Stimulated activated CD8-positive, alpha-beta memory T cell treated with anti-CD3 and anti-CD28 coated beads, Interleukin-7, amount 100 ng/mL, for 48 hours (primary cell): ENCODE measurements around the gene CAPSL.
"Not testable (repeated sequence)": the region's sequence is repeated elsewhere in the genome, so short reads cannot be mapped to it uniquely, and the experiment has no call there.

Source experiments
- DNase-seq, 2 donors: peaks; one replicate each; pipeline ENCODE4 v3.0.0-alpha.2; 2020; ENCODE audit warnings: low read depth in 1 of 2; ENCODE audit errors: extremely low read depth in 1 of 2

The CAPSL gene

DNA sequence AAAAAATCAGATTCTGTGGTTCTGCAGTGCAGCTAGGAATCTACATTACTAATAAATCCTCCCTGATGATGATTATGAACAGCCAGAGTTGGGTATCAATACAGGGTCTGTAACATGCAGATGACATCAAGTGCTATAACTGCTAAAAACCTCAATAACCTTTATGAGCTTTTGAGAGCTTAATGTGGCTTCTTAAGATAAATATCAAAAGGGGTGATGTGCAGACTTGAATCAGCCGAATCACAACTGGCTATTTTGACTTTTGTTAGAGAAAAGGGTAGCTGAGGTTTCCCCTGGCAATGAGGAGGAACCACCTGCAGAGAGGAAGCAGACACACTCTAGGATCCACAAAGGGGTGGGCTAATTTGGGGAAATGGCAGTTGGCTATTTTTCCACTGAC lies 30.2 kb downstream of the CAPSL start:
- no peak for DNase-seq

DNA sequence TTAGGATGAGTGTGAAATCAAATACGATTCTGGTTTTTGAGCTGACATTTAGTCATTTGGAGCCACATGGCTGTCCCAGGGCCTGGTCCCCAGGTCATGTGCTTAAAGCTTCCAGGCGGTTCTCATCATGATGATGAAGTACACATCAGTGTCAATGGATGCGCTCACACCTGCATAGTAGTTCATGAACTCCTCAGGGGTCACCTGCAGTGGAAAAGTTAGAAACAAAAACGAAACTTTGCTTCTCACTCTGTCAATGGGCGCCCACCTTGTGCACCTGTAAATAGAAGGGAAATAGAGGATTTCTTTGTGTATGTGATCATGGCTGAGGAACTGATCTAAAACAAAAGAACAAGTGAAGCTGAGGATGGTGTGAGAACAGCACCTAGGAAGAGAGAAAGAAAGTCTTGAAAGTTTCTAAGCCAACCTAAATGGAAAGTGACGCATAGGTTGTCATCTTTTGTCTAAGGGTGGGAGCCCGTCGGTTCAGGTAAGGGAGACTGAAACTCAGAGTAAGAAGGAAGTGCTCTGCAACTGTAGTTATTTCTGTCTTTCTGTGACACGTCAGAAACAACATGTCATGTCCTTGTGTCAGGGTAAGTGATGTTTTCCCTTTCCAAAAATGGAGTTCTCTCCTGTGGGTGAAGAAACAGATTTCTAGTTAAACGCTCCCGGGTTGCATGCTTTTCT lies 33.8 kb downstream of the CAPSL start:
- peak in 1 of 2 donors; percentile 61 for DNase-seq

DNA sequence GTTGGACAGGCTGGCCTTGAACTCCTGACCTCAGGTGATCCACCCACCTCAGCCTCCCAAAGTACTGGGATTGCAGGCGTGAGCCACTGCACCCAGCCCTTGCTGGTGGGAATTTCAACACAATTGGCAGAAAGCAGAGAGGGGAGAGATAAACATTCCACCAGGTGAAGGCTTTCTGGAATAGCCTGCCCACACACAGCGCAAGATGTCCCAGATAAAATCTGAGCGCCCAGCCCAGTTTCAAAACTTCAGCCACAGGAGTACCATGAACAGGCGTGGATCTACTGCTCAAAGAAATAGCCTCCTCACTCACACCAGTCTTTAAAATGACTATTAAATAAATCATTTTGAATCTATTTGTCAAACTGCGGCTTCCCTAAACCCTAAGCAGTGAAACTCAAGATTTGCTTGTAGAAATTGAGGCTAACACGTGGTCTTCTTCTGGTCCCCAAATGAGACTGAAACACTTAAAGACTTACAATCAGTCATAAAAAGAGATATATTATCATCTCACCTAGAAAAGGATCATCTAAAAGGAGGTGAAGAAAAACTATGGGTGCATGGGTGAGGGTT lies 34.7 kb downstream of the CAPSL start:
- no peak for DNase-seq

DNA sequence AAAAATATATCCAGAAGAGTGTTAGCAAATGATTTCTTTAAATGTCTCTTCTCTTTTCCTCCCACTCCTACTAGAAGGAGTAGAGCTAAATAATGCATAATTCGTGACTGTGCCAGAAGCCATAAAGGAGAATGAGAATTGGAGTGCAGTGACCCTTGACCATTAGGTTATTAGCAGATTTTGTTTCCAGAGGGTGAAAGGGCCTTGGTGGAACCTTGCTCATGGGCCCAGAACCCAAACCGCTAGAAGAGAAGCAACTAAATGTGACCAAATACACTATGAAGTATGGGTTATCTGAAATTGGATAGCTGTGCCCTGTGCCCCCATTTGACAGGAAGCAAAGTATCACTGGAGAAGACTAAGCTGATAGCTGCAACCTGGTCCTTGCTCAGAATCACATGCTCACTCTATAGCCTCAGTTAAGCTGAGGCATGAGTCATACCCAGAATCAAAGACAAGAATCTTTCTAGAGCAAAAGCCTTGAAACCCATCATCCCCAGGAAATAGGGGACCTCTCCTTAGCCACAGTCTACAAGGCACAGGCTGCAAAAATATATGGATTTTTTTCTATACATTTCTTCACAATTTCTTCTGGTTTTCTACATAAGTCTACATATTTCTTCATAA lies 36.3 kb downstream of the CAPSL start:
- DNase-seq = no peak

DNA sequence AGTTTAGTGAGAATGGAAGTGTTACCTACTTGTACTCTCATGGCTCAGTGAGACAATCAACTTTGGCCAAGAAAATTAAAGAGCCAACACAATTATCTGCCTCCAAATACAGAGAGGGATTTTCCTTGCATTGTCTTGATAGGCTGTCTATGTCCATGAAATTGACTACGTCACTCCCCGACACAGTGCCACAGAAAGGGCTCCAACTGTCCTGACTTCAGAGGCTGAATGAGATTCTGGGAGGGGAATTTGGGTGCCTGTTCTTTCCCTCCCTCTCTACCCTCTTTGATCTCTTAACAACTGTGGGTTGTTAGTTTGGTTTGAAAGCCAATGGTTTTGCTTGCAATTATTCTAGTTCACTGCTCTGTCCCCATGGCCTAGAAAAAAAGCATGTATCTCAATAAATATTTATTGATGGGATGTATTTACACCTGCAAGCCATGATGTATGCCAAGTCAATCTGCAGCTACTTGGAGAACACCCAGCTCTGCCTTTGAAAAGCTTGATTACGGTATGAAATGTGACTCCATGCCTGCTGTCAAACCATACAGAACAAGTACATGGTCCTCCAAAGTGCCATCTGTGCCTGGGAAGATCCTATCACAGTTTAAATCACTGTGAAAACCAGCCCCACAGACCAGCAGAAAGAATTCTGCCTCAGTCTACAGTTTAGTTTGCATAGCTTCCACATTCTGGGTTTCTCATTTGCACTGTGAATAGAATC lies 37.3 kb downstream of the CAPSL start:
- DNase-seq = no peak

DNA sequence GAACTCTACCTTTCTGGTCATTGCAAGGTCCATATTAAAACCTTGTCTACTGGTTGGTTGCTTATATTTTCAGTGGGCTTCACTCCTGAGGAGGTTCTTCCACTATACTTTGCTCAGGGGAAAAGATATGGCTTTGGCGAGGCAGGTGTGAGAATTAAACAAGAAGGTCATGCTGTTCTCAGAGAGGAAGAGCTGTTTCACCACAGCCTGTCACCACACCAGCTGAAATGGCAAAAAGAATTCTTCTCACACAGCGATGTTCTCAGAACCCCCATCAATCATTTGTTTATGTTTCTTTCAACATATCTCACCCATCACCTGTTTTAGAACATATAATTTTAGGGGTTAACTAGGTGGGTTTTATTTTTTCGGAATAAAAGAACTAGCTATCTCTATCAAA lies 38.6 kb downstream of the CAPSL start:
- DNase-seq = no peak

DNA sequence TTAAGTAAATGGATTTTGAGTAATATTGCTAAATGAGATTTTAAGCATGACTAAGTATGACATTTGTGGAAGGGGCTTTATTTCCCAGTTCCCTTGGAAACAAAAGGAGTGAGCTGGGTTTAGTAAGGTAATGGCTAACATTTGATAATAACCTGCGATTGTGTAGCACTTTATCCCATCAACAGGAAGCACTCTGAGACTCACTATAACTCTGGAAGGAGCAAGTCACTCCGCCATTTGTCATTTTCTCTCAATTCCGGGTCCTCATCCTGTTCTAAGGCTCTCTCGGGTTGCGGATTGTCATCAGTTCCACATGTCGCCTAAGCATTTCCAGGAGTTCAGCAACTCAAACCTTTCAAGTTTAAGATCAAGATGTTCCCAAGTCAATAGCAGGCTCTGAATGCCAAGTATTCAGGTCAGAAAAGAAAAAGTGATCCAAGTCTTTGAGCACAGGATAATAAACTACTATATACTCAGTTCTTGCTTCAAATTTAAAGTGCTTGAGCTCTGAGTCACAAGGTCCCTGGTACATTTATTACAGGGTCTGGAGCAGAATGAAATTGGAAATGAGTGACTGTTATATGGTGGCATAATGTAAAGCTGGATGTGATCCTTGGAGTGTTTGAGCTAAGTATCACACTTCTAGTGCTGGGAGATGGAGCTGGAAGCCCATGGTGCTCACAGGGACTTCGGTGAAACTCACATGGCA lies 39.3 kb downstream of the CAPSL start:
- no peak for DNase-seq

DNA sequence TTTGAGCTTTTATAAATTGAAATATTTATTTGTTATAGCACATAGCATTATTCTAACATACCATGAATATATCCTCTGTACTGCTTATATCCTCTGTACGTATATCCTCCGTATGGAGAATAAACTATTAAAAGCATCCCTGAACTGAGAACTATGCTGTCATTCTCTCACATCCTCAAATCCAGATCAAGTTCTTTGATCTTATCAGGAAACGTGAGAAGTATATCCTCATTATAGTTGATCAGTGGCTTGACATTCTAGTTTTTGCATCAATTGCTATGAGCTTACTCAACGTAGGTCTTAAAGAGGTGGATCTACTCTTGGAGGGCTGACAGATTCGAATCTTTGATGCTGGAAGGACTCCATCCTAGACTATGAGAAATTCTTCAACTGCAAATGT lies 44.3 kb downstream of the CAPSL start:
- no peak for DNase-seq

DNA sequence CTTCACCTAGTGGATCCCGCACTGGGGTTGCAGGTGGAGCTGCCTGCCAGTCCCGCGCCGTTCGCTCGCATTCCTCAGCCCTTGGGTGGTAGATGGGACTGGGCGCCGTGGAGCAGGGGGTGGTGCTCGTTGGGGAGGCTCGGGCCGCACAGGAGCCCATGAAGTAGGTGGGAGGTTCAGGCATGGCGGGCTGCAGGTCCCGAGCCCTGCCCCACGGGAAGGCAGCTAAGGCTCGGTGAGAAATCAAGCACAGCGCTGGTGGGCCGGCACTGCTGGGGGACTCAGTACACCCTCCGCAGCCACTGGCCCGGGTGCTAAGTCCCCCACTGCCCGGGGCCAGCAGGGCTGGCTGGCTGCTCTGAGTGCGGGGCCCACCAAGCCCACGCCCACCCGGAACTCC lies 45.6 kb downstream of the CAPSL start:
- DNase-seq = not testable (repeated sequence)

DNA sequence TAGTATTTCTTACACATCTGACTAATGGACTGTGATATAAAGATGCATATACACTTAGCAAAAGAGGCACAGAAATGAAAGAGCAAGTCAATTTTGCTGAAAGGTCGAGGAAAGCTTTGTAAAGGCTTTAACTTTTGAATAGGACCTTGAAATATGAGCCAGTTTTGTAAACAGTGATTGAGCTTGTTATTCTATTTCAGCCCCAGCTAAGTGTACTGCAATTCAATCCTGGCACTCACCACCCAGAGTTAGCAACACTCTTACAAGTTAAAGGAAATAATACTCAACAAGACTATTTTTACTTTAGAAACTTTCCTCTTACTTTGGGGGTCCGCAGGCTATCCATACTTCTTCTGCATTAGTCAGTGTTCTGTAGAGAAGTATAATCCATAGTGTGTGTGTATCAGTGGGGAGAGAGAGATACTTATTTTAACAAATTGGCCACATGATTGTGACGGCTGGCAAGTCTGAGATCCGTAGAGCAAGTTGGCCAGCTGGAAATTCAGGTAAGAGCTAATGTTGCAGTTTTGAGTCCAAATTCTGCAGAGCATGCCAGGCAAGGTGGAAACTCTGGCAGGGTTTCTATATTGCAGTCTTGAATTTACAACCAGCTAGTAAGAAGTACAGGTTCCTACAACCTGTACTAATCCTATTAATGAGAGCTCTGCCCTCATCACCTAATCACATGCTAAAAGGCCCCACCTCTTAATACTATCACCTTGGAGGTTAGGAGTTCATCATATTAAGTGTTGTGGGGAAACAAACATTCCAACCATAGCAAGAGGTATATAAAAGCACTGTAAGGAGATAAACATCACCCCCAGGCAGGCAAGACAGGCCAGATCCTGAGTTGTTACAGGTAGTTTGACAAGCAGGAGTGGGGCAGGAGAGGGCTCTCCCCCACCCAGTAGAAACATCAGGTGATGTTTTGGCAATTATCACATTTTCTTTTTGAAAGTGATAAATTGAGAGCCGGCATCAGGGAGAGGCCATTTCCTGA lies 48.1 kb downstream of the CAPSL start:
- DNase-seq = no peak

DNA sequence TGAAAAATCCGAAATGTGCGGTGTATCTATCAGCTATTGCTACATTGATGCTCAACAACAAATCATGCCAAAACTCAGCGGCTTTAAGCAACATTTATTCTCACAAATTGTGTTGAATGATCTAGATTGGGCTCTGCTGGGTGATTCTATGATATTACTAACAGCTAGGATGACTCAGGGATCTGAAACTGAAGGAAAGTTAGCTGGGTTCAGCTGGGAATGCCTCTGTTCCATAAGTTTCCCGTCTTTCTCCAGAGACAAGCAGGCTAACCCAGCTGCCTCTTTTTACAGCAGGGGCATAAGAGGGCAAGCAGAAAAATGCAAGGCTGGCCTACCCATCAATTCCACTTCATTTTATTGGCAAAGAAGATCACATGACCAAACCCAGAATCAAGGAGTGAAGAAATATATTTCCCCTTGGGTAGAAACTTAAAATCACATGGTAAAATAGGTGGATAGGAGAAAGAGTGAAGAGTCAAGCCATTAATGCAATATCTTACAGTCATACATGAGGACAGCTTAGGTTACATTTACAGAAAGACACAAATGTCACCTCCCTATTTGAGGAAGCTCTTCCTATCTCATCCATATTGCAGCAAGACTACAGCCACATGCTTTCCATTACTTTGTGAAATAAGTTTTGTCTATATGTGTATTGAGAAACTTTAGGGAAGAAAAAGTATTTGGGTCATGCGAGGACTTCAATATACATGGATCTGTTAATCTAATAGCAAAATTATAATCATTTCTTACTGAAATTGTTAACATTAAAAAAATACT lies 50.9 kb downstream of the CAPSL start:
- DNase-seq = no peak

DNA sequence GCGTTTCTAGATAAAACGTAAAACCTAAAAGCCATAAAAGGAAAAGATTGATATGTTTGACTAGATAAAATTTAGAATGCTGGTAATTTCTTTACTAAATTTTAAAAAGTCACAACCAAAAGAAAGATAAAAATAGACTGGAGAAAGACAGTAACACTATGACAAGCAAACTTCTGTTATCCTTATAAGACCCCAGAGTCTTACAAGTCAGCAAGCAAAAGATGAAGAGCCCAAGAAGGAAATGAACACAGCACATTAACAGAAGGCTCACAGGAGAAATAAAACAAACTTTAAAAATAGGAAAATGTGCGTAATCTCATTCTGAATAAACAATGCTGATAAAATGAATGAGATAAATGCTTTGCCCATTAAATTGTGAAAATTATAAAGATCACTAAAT lies 52.0 kb downstream of the CAPSL start:
- no peak for DNase-seq

DNA sequence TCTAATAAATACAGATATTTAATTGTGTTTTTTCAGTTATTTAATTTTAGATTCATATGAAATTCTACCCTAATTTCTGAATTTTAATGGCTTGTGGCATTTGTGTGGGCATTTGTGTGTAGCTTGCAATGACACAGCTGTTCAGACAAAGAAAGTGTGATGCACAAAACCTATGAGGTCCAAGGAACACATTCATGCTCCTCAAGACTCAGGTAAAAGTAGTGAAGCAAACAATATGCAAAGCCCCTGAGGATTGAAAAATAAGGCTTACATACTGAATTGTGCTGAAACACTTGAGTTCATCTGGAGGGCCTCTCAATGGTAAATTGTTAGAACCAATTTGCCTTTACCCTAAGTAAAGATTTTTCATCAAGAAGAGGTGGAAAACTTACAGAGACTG lies 53.6 kb downstream of the CAPSL start:
- DNase-seq = no peak

DNA sequence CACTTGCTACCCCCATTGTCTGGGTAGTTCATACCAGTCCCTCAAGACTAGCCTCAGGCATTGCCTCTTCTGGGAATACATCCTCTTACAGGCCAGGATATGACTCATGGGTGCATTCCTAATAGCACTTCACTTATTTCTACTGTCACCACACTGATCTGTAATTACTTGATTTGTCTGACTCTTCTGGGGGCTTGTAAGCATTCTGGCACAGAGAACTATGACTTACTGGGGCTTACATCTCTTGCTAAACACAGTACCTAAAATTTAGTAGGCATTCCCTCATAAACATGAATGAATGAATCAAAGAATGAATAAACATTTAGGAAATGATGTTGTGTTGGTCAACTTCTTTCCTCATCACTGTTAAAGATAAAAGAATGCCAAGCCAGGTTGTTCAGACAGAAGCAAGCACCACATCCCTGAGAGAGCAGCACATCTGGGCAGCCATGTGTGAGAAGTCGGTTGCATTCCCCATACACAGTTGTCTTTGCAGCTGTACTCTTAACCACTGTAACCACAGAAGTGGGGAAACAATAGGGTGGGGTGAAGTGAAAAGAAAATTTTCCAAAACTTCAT lies 54.1 kb downstream of the CAPSL start:
- DNase-seq = no peak

DNA sequence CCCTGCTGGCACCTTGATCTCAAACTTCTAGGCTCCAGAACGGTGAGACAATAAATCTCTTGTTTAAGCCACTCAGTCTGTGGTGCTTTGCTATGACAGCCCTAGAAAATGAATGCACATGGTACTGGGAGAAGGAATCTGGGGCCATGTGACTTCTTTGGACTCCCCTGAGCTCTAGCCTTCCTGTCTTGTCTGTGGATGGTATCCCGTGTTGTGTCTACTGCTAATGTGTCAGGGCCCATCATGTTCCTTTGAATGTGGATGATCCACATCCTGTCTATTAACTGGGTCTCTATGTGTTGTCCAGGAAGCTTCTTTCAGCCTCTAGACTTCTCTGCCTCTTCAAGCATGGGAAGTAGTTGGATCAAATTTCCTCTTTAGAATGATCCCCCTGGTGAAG lies 56.7 kb downstream of the CAPSL start:
- no peak for DNase-seq

DNA sequence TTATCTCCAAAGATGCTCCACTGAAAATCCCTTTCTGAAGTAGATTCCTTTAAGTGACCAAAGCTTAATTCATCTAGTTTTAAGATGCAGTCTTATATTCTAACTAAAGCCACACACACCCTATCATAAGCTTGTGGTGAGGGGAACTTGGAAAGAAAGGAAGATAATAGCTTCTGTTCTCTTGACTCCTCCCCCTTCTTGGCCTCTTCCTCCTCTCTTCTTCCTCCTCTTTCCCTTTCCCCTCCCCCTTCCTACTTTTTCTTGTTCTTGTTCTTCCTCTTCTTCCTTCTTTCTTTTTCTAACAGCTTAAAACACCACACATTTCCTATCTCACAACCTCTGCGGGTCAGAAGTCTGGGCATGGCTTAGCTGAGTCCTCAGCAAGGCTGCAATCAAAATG lies 58.3 kb downstream of the CAPSL start:
- DNase-seq = no peak

DNA sequence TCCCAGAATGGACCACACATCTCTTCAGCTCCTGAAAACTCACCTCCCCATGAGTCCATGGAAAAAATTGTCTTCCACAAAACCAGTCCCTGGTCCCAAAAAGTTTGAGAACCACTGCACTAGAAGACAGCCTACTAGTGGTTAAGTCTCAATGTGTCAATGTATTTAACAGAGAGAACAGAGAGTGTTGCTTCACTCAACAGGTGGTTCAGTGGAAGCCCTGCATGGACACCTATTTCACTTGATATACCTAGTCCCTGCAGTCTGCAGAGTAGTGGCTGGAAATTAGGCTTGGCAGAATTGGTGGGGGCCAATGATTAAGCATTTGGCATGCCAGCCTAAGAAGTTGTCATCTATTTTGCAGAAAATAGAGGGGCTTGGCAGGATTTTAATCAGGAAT lies 58.8 kb downstream of the CAPSL start:
- DNase-seq = no peak

DNA sequence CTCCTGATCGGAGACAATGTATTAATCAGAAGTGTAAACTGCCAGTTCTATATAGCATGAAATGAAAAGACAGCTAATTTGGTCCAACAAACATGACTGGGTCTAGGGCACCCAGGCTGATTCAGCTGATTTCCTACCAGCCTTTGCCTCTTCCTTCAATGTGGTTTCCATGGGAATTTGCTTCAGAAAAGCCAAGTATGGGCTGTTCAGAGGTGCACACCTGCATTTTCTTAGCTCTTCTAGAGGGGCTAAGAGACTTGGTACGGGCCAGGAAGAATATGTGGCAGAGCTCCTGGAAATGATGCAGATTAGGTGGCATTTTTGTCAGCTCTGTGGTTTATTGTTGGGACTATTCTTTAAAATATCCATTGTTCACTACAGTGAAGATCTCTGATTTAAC lies 59.3 kb downstream of the CAPSL start:
- no peak for DNase-seq

DNA sequence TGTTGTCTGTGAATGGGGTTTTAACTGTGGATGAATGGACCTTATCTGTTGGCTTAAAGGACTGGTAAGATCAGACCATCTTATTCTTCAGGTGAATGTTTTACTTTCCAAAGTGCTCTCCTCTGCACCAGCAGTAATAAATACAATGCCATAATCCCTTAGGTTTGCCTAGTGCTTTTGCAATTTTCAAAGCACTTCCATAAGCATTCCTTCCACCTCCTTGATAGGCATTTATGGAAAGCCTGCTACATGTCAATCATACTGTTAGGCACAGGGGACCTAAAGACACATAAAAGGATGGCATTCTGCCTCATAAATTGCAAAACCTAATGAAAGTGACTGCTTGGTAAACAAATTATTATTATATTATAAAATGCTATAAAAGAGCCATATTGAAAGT lies 60.3 kb downstream of the CAPSL start:
- DNase-seq = no peak
